ENCODE results near the gene KCNA4.
"Not testable (repeated sequence)": the region's sequence is repeated elsewhere in the genome, so short reads cannot be mapped to it uniquely, and the experiment has no call there.

KCNA4 gene

GRCh38 chr11:29996016-29996415 is 20.8 kb downstream of the KCNA4 start:
- DNase-seq = no peak

GRCh38 chr11:29989174-29989970 is 27.5 kb downstream of the KCNA4 start:
- no peak for DNase-seq

GRCh38 chr11:29985248-29985647 is 31.6 kb downstream of the KCNA4 start:
- no peak for DNase-seq

- DNase-seq = no peak
Measured at GRCh38 chr11:29984544-29984943, 32.3 kb downstream of the KCNA4 start.

- no peak for DNase-seq
Measured at GRCh38 chr11:29978549-29978948, 38.3 kb downstream of the KCNA4 start.

- DNase-seq = not testable (repeated sequence)
Measured at GRCh38 chr11:29975580-29975979, 41.2 kb downstream of the KCNA4 start.

- DNase-seq = no peak
Measured at GRCh38 chr11:29963796-29964195, 53.0 kb downstream of the KCNA4 start.

- DNase-seq = no peak
Measured at GRCh38 chr11:29963036-29963435, 53.8 kb downstream of the KCNA4 start.

- DNase-seq = no peak
Measured at GRCh38 chr11:29962243-29962642, 54.6 kb downstream of the KCNA4 start.
